Keratinocyte (primary cell): ENCODE measurements around the gene BCL2L11.

Experiments
- EZH2 ChIP-seq: IDR thresholded peaks from one replicate; pipeline ENCODE4 v1.6.1; 2012; ENCODE audit warnings: inconsistent platforms, mild to moderate bottlenecking, low read length, moderate library complexity
- TF ChIP-seq, protein P1 (sequence below), 3 experiments: IDR thresholded peaks in 1 of 3; conservative IDR thresholded peaks in 1 of 3; optimal IDR thresholded peaks in 1 of 3; 2 replicates in 2 of 3; 3 replicates in 1 of 3; pipeline versions ENCODE3 to v1.5.1; 2011; ENCODE audit warnings: low read length in 3 of 3, mild to moderate bottlenecking in 3 of 3, moderate library complexity in 2 of 3, control low read depth in 1 of 3, inconsistent platforms in 1 of 3; ENCODE audit not compliant: insufficient read depth in 2 of 3; ENCODE audit errors: extremely low read depth in 1 of 3

DNA sequence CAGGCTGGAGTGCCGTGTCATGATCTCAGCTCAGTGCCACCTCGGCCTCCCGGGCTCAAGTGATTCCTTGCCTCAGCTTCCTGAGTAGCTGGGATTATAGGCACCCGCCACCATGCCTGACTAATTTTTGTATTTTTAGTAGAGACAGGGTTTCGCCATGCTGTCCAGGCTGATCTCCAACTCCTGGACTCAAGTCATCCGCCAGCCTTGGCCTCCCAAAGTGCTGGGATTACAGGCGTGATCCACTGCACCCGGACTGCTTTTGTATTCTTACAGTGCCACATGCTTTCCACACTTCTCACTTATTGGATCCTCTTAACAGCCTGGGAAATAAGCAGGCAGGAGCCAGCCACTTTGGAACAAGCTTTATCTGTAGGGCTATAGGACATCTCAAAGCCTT is 25.3 kb upstream of the BCL2L11 start:
- TF ChIP-seq, protein P1, sequence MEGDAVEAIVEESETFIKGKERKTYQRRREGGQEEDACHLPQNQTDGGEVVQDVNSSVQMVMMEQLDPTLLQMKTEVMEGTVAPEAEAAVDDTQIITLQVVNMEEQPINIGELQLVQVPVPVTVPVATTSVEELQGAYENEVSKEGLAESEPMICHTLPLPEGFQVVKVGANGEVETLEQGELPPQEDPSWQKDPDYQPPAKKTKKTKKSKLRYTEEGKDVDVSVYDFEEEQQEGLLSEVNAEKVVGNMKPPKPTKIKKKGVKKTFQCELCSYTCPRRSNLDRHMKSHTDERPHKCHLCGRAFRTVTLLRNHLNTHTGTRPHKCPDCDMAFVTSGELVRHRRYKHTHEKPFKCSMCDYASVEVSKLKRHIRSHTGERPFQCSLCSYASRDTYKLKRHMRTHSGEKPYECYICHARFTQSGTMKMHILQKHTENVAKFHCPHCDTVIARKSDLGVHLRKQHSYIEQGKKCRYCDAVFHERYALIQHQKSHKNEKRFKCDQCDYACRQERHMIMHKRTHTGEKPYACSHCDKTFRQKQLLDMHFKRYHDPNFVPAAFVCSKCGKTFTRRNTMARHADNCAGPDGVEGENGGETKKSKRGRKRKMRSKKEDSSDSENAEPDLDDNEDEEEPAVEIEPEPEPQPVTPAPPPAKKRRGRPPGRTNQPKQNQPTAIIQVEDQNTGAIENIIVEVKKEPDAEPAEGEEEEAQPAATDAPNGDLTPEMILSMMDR (optimal IDR thresholded peaks at IDR 0.05 in 1 of 3, IDR thresholded peaks at IDR 0.05 in 1 of 3, conservative IDR thresholded peaks at IDR 0.05 in 1 of 3; ENCODE audit: extremely low read depth in 1 of 3, insufficient read depth in 2 of 3, low read length in 3 of 3): no peak
- TF ChIP-seq EZH2: no peak
